ENCODE measurements around the gene BCORL1. TPM values are rescaled to one million over a fixed set of nuclear protein-coding genes. Genes with fewer than 3 reads are reported as not detected.

The BCORL1 gene, protein sequence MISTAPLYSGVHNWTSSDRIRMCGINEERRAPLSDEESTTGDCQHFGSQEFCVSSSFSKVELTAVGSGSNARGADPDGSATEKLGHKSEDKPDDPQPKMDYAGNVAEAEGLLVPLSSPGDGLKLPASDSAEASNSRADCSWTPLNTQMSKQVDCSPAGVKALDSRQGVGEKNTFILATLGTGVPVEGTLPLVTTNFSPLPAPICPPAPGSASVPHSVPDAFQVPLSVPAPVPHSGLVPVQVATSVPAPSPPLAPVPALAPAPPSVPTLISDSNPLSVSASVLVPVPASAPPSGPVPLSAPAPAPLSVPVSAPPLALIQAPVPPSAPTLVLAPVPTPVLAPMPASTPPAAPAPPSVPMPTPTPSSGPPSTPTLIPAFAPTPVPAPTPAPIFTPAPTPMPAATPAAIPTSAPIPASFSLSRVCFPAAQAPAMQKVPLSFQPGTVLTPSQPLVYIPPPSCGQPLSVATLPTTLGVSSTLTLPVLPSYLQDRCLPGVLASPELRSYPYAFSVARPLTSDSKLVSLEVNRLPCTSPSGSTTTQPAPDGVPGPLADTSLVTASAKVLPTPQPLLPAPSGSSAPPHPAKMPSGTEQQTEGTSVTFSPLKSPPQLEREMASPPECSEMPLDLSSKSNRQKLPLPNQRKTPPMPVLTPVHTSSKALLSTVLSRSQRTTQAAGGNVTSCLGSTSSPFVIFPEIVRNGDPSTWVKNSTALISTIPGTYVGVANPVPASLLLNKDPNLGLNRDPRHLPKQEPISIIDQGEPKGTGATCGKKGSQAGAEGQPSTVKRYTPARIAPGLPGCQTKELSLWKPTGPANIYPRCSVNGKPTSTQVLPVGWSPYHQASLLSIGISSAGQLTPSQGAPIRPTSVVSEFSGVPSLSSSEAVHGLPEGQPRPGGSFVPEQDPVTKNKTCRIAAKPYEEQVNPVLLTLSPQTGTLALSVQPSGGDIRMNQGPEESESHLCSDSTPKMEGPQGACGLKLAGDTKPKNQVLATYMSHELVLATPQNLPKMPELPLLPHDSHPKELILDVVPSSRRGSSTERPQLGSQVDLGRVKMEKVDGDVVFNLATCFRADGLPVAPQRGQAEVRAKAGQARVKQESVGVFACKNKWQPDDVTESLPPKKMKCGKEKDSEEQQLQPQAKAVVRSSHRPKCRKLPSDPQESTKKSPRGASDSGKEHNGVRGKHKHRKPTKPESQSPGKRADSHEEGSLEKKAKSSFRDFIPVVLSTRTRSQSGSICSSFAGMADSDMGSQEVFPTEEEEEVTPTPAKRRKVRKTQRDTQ (N-terminal part only)
- 3.9 and 8.0 TPM in 2 replicates for total RNA-seq

DNA sequence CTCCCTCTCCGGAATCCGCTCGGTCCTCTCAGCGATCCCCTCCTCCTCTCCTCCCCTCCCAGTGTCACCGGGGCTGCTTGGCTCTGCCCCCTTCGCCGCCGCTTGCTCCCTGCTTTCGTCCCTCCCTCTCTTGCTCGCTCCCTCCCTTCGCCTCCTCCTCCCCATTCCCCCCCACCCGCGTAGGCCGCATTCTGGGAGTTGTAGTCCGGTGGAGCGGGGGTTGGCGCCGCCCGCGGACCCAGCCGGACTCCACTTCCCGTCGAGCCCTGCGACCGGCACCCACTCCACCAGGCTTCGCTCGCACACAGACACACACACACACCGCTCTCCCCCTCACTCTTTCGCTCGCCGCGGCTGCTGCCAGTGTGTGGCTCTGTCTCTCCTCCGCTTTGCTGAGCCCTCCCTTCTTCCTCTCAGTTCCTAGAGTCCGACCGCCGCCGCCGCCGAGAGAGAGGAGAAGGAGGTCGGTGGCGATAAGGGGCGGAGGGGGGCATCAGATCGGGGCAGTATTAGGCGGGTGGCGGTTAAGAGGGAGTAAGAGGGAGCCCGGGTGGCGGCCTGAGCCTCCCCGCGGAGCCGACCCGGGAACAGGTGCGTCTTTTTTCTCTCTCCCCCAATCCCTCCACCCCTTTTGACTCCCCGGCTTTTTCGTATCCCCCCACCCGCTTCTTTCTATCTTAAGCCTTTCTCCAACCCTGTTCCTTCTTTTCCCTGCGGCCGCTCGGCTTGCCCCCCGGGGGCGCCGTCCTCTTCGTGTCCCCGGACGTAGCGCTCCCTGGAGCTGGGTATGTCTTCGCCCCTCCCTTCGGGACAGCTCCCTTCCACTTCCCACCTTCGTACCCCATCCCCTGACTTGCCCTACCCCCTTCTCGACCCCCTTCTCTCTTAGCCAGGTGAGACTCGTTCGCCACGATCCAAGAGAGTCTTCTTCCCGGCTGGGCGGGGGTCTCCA, at the start of gene BCORL1:
TSS of gene BCORL1 (plus strand) at position 336 of the 952 bp plus-strand sequence. CDS start 22,597 bp downstream, outside the sequence.

Other genes with a start within 250 kb of the BCORL1 start
- 5.7 and 13.9 TPM in 2 replicates for gene XPNPEP2, start 243.7 kb upstream of the BCORL1 start, total RNA-seq
- gene SASH3, start 202.7 kb upstream of the BCORL1 start, total RNA-seq: not detected in 2 replicates
- gene ZDHHC9, start 138.7 kb upstream of the BCORL1 start, total RNA-seq: 28.2 and 41.0 TPM in 2 replicates
- 9.9 and 22.5 TPM in 2 replicates for gene UTP14A, start 76.5 kb upstream of the BCORL1 start, total RNA-seq
- gene ELF4, start 127.9 kb downstream of the BCORL1 start, total RNA-seq: 16.7 and 19.9 TPM in 2 replicates
- gene AIFM1, start 183.2 kb downstream of the BCORL1 start, total RNA-seq: 10.6 and 12.4 TPM in 2 replicates
- 3.6 and 10.6 TPM in 2 replicates for gene RAB33A, start 189.3 kb downstream of the BCORL1 start, total RNA-seq

Measured in pericardium fibroblast (primary cell).